GM21390 (cell line): ENCODE measurements around the gene ZFPM1.
A peak's percentile ranks its signal among the peaks of the same experiment; 100 is the strongest.

Experiments
- ATAC-seq: cut with Tn5 transposase; IDR thresholded peaks from one replicate; pipeline ENCODE4 v1.9.1; 2021; ENCODE audit not compliant: unreplicated experiment

Gene ZFPM1

DNA sequence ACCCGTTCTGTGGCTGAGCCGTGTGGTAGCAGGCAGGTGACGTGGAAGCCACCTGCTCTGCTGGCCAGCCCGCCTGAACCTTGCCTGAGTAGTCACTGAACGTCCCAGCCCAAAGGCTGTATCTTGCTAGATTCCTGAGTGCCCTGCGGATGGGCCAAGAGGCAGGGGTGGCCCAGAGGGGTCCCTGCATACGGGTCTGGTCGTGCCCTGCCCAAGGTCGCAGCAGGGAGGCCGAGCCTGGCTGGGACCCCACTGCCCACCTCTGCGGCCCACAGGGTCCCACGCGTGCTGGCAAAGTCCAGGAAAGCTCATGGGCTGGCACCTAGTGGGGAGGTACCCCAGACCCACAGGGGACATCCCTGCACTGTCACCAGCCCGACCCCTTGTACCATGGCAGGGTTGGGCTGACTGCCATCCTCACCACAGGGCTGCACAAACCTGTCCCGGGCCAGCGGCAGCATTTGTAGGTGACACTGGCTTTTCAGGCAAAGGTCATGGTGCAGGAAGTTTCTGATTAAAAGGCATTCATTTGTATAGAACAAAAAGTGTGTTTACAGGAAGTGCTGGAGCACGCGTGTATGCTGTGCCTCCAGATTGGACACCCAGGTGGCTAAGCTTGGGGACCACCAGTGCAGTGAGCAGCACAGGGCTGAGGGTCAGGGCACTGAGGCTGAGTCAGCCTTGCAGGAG is 72.0 kb downstream of the ZFPM1 start:
- no peak for ATAC-seq

DNA sequence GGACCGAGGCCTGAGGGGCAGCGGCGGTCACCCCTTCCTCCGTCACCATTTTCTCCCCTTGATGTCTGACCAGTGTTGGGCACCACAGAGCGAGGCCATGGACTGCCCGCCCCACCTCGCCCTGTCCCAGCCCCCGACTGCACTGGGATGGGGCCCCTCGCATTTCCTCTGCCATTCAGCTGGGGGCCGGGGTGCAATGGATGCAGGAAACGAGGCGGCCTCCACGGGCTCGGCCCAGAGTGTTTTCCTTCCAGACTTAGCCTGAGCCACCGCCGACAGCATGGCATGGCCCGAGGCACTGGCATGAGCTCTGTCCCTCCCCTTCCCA is 72.5 kb downstream of the ZFPM1 start:
- ATAC-seq, result no peak

DNA sequence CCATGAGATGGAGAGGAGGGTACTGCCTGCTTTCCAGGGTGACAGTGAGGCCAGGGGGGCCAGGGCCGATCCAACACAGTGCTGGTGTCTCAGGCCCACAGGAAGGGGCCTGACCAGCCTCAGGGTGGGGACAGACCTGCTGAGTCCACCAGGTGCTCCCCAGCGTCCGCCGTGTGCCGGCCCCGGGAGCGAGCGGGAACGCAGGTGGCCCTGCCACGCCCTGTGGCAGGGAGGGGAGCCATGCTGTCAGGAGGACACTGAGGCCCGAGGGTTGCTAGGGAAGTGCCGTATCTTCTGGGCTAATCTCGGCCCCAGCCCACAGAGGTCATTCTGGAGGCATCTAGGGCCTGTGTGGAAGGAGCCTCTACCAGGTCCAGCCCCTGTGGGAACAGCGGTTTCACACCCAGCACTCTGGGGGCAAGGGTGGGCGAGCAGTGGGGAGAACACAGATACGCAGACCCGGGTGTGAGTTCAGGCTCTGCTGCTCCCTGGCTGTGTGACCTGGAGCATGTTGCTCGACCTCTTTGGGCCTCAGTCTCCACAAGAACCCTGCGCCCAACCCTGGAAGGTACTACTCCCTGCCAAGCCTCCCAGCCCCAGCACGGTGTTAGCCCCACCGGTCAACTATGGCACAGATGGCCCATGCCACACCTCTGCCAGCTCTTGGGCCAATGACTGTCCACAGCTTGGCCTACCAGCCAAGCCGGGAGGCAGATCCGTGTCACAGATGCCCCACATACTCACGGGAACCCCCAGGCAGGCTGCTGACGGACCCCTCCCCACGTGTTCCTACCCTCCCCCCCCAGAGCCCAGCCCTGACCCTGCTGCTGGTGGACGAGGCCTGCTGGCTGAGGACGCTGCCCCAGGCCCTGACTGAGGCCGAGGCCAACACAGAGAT is 73.2 kb downstream of the ZFPM1 start:
- ATAC-seq, result no peak

DNA sequence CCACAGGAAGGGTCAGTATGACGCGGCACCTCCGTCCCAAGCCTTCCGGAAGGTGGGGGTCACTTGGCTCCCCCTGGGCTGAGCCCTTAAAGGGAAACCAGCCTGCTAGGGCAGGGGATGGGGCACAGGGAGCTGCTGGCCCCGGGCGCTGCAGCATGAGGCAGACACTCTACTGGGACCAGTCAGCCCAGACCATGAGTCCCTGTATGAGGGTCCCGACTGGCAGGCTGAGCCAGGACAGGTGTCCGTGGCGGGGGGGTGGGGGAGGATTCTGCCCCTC is 73.8 kb downstream of the ZFPM1 start:
- no peak for ATAC-seq

DNA sequence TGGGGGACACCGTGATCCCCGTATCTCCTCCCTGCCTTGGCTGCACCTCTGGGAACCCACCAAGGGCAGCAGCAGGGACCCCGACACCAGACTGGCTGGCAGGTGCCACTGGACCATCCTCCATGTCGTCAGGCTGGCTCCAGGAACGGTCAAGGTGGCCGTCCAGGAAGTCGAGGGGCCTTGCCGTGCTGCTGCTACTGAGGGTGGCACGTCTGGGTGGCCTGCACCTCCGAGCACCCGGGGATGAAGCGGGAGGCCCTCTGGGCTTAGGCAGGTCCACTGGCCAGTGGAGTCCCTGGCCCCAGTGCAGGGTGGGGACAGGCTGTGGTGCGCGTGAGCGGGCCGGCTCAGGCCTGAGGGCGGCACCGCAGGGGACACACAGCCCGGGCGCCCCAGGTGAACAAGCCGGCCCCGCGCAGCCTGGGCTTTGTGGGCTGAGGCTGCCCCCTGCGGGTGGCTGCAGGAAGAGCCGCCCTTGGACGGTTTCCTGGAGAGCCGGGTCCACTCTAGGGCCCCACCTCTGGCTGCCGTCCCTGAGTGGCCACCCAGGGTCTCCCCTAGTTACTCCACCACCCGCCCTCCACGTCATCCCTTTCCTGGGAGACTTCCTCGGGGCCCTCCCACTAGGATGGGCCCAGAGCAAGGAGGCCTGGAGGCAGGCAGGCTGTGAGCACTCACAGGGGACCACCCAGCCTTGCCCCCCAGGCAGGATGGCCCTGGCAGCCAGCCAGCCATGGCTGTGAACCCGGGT is 74.3 kb downstream of the ZFPM1 start:
- ATAC-seq, result no peak

DNA sequence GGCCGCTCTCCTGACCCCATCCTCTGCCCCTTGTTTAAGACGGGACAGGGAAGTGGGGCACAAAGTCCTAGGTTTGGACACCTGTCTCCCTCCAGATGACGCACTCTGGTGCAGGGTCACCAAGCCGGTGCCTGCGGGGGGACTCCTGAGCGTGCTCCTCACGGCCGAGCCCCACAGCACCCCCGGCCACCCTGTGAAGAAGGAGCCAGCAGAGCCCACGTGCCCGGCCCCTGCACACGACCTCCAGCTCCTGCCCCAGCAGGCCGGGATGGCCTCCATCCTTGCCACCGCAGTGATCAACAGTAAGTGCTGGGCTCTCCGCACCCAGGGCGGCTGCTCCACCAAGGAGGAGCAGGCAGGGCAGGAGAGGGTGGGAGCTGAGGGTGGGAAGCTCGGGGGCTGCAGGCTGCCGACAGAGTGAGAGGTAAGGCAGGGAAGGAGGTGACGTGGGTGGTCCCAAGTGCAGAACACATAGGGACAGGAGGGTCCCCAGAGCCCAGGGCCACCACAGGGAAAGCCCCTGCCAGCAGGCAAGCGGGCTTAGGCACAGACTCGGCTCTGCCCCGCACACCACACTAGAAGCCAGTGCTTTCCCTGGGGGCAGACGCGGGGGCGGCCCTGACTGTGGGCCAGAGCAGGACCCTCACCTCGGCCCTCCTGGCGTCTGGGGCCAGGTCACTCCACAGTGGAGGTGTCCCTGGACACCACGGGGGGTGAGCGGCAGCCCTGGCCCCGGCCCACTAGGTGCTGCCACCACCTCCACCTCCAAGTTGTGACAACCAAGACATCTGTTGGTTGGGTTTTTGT is 75.1 kb downstream of the ZFPM1 start:
- no peak for ATAC-seq

DNA sequence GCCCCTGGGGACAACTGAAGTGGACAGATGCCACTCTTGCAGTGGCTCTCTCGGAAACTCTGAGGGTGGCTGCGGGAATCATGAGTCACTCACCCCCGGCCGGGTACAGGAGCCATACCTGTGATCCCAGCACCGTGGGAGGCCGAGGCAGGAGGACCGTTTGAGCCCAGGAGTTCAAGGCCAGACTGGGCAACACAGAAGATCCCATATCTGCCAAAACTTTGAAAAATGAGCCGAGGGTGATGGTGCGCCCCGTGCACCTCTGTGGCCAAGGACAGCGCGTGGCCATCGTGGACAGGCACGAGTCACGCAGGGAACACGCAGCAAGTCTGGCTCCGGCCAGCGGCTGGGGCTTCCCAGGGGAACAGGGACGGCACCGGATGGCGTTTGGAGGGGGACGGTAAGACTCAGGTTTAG is 75.8 kb downstream of the ZFPM1 start:
- ATAC-seq, result no peak

DNA sequence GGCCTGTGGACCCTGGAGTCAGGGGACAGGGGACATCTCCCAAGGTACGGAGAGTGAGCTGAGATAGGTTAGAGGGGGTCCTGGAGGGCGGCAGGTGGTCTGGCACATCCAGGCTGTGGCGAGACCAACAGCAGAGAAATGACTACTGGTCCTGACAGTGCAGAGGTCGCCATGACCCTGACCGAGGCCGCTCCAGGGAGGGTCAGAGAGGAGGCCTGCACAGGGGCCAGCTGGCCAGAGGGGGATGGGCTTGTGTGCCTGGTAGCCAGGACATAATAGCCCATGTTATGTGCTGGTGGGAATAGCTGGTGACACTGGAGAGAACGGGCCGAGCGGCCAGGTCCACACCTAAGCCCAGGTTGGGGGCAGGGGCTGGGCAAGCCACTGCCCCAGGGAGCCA is 76.5 kb downstream of the ZFPM1 start:
- ATAC-seq, result no peak

DNA sequence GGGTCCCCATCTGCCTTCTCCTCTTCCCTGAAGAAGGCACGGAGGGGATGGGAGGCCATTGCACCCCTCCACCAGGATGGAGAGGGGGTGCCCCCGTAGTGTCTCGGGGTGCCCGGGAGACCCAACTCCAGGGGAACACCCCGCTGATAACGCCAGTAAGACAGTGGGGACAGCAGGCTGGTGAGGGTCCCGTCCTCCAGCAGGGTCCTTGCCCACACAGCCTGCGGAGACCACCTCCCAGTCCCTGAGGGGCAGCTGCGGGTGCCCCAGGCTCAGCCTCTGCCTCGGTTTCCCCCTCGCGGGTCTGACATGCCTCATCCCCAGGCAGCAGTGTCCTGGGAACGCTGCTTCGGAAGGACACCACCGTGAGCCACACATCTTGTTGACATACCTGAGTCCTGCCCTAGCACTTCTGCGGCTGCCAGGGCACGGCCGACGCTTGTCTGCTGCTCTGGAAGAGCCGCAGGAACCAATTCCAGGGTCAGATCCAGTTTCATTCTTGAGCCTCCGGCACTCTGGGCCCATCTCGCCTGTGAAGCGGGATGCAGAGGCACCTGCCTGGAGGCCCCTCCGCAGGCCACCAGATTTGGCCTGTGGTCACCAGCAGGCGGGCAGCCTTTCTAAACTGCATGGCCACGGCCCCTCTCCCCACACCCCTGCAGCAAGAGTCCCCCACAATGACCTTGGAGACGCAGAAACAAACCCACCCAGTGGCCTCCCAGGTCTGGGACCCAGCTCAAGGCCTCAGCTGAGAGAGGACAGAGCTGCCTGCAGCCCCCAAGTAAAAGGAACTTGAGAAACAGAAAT is 77.2 kb downstream of the ZFPM1 start:
- no peak for ATAC-seq

DNA sequence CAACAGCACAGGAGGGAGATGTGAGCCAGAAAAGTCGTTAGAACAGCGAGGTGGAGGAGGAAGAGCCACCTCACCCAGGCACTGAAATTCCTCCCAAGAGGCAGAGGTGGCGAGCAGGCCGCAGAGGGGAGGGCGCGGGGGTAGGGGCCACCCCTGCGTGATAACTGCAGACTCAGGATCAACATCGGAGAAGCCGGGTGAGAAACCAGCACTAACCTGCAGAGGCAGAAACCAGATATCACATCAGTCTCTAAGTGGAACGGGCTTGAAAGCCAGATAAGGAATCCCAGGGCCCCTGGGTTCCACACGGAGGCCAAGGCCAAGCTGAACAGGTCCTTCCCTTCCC is 77.8 kb downstream of the ZFPM1 start:
- ATAC-seq, result no peak

DNA sequence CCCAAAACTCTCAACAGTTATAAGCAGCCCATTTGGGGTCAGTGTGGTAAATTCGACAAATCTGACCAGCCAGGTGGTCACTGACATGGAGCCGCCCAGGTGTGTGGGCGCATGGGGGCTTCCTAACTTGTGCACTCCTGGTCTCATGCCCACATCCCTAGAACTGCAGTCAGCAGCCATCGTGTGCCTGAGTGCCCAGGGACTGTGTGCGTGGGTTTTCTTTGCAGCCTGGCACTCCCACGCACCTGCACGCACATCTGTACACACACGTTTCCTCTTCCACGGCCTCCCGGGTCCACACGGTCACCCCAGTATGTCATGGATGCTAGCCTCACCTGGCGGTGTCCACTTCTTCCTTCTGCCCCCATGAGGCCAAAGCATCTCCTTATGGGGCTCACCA is 78.3 kb downstream of the ZFPM1 start:
- ATAC-seq, result no peak

DNA sequence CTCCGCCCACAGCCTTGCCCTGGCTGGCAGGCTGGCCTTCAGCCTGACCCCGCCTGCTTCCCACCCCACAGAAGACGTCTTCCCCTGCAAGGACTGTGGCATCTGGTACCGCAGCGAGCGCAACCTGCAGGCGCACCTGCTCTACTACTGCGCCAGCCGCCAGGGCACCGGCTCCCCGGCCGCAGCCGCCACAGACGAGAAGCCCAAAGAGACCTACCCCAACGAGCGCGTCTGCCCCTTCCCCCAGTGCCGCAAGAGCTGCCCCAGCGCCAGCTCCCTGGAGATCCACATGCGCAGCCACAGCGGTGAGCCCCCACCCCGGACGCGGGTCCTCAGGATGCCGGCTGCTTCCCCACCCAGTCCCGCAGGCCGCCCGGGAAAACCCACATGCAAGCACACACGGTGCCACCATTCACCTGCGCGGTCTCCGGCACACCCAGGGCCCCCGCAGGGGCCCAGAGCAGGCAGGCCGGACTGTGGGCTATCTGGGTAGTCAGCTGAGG is 78.9 kb downstream of the ZFPM1 start:
- no peak for ATAC-seq

DNA sequence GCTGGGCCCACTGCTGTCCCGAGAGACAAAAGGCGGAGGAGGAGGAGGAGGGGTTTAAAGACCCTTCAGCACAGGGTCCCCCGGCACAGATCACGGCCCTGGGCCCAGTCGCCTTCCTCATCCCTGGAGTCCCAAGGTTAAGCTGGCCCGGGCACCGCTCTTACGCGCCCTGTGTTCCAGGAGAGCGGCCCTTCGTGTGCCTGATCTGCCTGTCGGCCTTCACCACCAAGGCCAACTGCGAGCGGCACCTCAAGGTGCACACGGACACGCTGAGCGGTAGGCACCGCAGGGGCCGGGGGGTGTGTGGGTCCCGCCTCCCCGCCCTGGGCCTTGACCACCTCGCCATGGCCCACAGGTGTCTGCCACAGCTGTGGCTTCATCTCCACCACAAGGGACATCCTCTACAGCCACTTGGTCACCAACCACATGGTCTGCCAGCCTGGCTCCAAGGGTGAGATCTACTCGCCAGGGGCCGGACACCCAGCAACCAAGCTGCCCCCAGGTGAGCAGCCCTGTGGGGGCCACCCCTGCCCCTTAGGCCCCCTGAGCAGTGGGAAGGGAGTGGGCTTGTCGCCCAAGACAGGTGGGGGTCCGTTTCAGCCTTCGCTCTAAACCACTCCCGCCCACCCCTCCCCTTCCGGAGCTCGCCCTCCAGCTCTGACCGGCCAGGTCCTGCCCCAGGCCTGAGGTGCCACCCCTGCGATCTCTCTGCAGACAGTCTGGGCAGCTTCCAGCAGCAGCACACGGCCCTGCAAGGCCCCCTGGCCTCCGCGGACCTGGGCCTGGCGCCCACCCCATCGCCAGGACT is 79.6 kb downstream of the ZFPM1 start:
- ATAC-seq, result no peak

DNA sequence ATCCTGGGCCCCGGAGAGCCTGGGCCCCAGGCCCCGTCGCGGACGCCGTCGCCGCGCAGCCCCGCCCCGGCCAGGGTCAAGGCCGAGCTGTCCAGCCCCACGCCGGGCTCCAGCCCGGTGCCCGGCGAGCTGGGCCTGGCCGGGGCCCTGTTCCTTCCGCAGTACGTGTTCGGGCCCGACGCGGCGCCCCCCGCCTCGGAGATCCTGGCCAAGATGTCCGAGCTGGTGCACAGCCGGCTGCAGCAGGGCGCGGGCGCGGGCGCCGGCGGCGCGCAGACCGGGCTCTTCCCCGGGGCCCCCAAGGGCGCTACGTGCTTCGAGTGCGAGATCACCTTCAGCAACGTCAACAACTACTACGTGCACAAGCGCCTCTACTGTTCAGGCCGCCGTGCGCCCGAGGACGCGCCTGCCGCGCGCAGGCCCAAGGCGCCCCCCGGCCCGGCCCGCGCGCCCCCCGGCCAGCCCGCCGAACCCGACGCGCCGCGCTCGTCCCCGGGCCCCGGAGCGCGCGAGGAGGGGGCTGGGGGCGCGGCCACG is 80.4 kb downstream of the ZFPM1 start:
- no peak for ATAC-seq

DNA sequence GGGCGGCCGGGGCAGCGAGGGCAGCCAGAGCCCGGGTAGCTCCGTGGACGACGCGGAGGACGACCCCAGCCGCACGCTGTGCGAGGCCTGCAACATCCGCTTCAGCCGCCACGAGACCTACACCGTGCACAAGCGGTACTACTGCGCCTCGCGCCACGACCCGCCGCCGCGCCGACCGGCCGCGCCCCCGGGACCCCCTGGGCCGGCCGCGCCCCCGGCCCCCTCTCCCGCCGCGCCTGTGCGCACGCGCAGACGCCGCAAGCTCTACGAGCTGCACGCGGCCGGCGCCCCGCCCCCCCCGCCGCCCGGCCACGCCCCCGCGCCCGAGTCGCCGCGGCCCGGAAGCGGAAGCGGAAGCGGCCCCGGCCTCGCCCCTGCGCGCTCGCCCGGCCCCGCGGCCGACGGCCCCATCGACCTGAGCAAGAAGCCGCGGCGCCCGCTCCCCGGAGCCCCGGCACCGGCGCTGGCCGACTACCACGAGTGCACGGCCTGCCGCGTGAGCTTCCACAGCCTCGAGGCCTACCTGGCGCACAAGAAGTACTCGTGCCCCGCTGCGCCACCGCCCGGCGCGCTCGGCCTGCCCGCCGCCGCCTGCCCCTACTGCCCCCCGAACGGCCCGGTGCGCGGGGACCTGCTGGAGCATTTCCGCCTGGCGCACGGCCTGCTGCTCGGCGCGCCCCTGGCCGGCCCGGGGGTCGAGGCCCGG is 81.0 kb downstream of the ZFPM1 start:
- peak; percentile 54 for ATAC-seq

DNA sequence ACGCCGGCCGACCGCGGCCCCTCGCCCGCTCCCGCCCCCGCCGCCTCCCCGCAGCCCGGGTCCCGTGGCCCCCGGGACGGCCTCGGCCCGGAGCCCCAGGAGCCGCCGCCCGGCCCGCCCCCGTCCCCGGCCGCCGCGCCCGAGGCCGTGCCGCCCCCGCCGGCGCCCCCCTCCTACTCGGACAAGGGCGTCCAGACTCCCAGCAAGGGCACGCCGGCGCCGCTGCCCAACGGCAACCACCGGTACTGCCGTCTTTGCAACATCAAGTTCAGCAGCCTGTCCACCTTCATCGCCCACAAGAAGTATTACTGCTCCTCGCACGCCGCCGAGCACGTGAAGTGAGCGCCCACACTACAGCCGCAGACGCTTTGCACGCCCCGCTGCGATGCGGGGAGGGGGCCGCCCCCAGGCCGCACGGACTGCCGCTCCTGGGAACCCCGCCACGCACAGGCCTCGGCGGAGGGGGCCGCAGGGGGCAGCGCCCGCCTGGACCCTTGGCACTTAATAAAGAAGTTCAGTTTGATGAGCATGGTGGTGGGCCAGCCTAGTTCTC is 81.6 kb downstream of the ZFPM1 start:
- peak; percentile 23 for ATAC-seq

DNA sequence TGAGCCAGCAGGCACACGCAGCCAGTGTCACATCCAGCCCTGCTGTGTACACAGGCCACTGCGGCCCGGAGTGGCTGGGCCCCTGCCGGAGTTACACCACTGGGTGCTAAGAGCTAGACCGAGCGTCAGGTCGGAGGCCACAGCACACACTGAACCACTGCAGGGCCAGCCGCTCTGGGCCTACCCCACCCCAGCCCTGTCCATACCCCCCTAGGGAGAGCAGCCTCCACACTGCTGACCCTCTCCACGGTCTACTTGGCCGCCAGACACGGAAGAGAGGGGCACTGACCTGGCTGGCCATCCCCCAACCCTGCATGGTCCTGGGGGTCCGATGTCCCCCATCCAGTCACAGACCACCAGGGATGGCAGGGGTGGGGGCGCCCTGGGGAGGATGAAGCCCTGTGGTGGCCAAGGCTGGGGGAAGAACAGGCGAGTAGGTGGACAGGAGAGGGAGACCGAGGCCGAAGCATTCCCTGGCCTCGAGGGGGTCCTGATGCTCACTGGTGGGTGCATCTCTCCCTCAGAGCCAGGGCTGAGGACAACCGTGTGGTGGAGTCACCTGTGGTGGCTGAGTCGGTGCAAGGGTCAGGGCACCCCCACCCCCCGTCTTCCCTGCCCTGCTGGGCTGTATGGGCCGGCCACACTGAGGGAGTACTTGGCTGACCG is 82.2 kb downstream of the ZFPM1 start:
- ATAC-seq, result no peak

DNA sequence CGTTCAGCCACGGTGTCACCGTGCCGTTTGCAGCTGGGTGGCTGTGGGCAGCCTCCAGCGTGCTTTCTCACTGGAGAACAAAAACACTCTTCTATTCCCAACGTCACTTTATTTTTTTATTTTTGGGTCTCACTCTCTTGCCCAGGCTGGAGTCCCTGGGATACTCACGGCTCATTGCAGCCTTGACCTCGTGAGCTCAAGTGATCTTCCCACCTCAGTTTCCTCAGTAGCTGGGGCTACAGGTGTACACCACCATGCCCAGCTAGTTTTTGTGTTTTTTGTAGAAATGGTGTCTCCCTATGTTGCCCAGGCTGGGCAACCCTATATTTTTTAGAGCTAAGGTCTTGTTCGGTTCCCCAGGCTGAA is 82.8 kb downstream of the ZFPM1 start:
- ATAC-seq, result no peak
